Measurements from ENCODE around the gene MACROD2. TPM values are rescaled to one million over a fixed set of nuclear protein-coding genes. Genes with fewer than 3 reads are reported as not detected.

Gene MACROD2
- total and polyA plus RNA-seq, 7 donors = 0.20 to 4.8 (median 0.87) TPM

DNA sequence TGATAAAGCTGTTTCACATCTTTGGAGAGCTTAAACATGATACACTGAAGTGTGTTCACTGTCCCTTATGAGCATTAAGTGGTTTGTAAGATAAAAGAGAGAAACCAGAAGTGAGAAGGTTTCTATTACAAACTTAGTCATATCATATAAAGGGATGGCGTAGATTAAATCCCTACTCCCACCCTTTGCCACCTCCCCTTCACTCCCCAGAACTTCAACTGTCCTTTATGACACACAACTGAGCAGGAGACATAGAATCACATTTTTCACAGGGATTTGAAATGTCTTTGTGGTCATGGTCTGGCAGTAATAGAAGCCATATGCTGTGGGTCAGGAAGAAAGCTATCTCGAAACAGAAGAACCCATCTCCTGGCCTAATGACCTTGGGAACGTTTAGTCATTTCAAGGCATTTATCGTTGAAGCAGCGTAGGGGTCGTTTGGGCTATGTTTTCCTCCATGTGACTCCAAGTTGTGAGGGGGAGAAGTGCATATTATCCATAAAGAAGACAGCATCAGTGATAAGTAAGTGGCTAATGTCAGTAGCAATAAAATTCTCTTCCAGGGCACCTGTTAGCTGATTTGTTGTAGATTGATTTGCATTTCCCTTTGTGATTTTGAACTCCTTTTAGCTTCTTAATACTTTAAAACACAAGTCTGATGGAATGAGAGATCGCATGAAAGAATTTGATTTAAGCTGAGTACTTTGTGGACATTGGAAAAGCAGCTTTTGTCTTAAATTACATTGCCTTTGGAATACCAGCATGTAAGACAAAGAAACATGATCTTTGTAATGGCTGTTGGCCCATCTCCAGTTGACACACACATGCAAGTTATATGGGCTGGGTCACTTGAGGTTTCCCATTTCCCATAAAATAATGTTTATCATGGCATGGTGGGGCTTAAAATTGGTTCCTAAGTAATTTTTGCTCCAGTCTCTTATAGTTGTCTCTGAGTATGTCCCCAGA, 843.6 kb downstream of the MACROD2 start:
- ATAC-seq = no peak
- Histone ChIP-seq H3K27ac (no peak overlapping the region), H3K9me3 (no peaks in the 10 kb centered on the region), H3K36me3 (ENCODE audit: insufficient read depth in 1 of 2, low read depth in 1 of 2) (no peaks in the 10 kb centered on the region), H3K4me1 (no peaks in the 10 kb centered on the region), H3K27me3 (ENCODE audit: insufficient read depth in 3 of 3, low read length in 2 of 3) (no peaks in the 10 kb centered on the region), H3K4me3 (no peak overlapping the region)
- TF ChIP-seq, protein P1, sequence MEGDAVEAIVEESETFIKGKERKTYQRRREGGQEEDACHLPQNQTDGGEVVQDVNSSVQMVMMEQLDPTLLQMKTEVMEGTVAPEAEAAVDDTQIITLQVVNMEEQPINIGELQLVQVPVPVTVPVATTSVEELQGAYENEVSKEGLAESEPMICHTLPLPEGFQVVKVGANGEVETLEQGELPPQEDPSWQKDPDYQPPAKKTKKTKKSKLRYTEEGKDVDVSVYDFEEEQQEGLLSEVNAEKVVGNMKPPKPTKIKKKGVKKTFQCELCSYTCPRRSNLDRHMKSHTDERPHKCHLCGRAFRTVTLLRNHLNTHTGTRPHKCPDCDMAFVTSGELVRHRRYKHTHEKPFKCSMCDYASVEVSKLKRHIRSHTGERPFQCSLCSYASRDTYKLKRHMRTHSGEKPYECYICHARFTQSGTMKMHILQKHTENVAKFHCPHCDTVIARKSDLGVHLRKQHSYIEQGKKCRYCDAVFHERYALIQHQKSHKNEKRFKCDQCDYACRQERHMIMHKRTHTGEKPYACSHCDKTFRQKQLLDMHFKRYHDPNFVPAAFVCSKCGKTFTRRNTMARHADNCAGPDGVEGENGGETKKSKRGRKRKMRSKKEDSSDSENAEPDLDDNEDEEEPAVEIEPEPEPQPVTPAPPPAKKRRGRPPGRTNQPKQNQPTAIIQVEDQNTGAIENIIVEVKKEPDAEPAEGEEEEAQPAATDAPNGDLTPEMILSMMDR (IDR thresholded peaks at IDR 0.05) = no peak
- no peak for DNase-seq
- intact Hi-C loops (cut with DNase I) = no loop called here
- WGBS, 3 donors = 32 to 38% (median 35%) methylated on average over 7 of the region's 7 CpGs

- Histone ChIP-seq H3K4me1 (no peaks in the 10 kb centered on the region), H3K27ac (no peak overlapping the region), H3K36me3 (ENCODE audit: insufficient read depth in 1 of 2, low read depth in 1 of 2) (no peaks in the 10 kb centered on the region), H3K4me3 (no peak overlapping the region), H3K9me3 (no peaks in the 10 kb centered on the region), H3K27me3 (ENCODE audit: insufficient read depth in 3 of 3, low read length in 2 of 3) (no peaks in the 10 kb centered on the region)
- intact Hi-C loops (cut with DNase I) = no loop called here
- TF ChIP-seq, protein P1 (IDR thresholded peaks at IDR 0.05) = no peak
- WGBS, 3 donors = 24 to 38% (median 28%) methylated on average over 2 of the region's 2 CpGs
- DNase-seq (no peak), ATAC-seq (no peak)
Observed at GRCh38 chr20:14845199-14846160, 850.2 kb downstream of the MACROD2 start.

- WGBS, 3 donors = 80 to 87% (median 84%) methylated on average over 4 of the region's 4 CpGs
- TF ChIP-seq, protein P1 (IDR thresholded peaks at IDR 0.05) = no peak
- no peak for ATAC-seq
- no peak overlapping the region for H3K27ac ChIP-seq
- no peaks in the 10 kb centered on the region for H3K36me3 ChIP-seq (ENCODE audit: insufficient read depth in 1 of 2, low read depth in 1 of 2)
- H3K4me3 ChIP-seq = no peak overlapping the region
- intact Hi-C loops (cut with DNase I) = no loop called here
- no peak for DNase-seq
- no peaks in the 10 kb centered on the region for H3K4me1 ChIP-seq
- H3K9me3 ChIP-seq = no peaks in the 10 kb centered on the region
- no peaks in the 10 kb centered on the region for H3K27me3 ChIP-seq (ENCODE audit: insufficient read depth in 3 of 3, low read length in 2 of 3)
Observed at GRCh38 chr20:14848806-14849205, 853.5 kb downstream of the MACROD2 start.

DNA sequence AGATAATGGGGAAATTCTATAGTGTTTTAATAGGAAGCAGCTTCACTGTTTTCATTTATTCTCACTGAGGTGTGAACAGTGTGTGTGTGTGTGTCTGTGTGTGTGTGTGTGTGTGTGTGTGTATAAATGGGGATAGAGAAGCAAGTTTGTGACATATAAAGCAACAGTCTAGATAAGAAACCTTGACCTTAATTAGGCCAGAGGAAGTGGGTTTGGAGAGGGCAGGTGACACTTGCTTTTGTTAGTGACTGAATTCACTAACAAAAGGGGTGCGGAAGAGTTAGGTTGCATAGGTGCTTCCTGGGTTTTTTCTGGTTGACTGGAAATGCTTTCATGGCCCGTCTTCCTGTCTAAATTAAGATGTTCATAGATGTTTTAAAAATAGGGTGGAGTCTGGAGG, 857.8 kb downstream of the MACROD2 start:
- Histone ChIP-seq H3K27ac (no peak overlapping the region), H3K4me3 (no peak overlapping the region), H3K27me3 (ENCODE audit: insufficient read depth in 3 of 3, low read length in 2 of 3) (no peaks in the 10 kb centered on the region), H3K36me3 (ENCODE audit: insufficient read depth in 1 of 2, low read depth in 1 of 2) (no peaks in the 10 kb centered on the region), H3K4me1 (no peaks in the 10 kb centered on the region), H3K9me3 (no peaks in the 10 kb centered on the region)
- no peak for ATAC-seq
- TF ChIP-seq, protein P1 (IDR thresholded peaks at IDR 0.05) = no peak
- intact Hi-C loops (cut with DNase I) = no loop called here
- no peak for DNase-seq
- WGBS, 3 donors = 76 to 78% (median 77%) methylated on average over 2 of the region's 2 CpGs

All from psoas muscle (tissue), 8 donors.